Gastrocnemius medialis (tissue), 4 donors: ENCODE data around the gene SPAG6. TPM values are rescaled to one million over a fixed set of nuclear protein-coding genes. Genes with fewer than 3 reads are reported as not detected.

Source experiments
- ATAC-seq, 2 donors: fragments of 150-250 bp; one replicate each; pipeline ENCODE4 v1.9.1; 2016
- DNase-seq, 2 donors: peaks; one replicate each; pipeline ENCODE4 v3.0.0-alpha.2; 2019
- H3K27ac ChIP-seq, 4 donors: fragments of 200-600 bp; sonication (generic); 1 replicate in 1 of 4; 2 replicates in 3 of 4; pipeline ENCODE4 v1.5.1; 2016 to 2018; ENCODE audit warnings: mild to moderate bottlenecking in 2 of 4, moderate library complexity in 1 of 4
- H3K27me3 ChIP-seq, 3 donors: fragments of 200-600 bp; sonication (generic) in 2 of 3; 1 replicate in 1 of 3; 2 replicates in 2 of 3; pipeline versions ENCODE4 v1.5.1 to v1.6.0; 2016 to 2019; ENCODE audit warnings: mild to moderate bottlenecking in 1 of 3, moderate library complexity in 1 of 3
- H3K36me3 ChIP-seq, 2 donors: fragments of 200-600 bp; sonication (generic) in 1 of 2; one replicate each; pipeline ENCODE4 v1.5.1; 2017 to 2018
- H3K4me1 ChIP-seq, 2 donors: fragments of 200-600 bp; sonication (generic) in 1 of 2; one replicate each; pipeline ENCODE4 v1.5.1; 2016 to 2017; ENCODE audit warnings: mild to moderate bottlenecking in 2 of 2
- H3K4me3 ChIP-seq, 4 donors: fragments of 200-600 bp; sonication (generic) in 3 of 4; 1 replicate in 1 of 4; 2 replicates in 3 of 4; pipeline ENCODE4 v1.5.1; 2016 to 2019; ENCODE audit warnings: mild to moderate bottlenecking in 2 of 4
- H3K9me3 ChIP-seq, 3 donors: fragments of 200-600 bp; sonication (generic) in 2 of 3; 1 replicate in 1 of 3; 2 replicates in 2 of 3; pipeline ENCODE4 v1.5.1; 2016 to 2019
- POLR2A ChIP-seq, 2 donors: fragments of 450-650 bp; IDR thresholded peaks; one replicate each; pipeline ENCODE4 v1.6.1; 2017; ENCODE audit warnings: antibody characterized with exemption in 2 of 2, mild to moderate bottlenecking in 2 of 2, moderate library complexity in 2 of 2
- in situ Hi-C, 4 donors: fragments of 200-750 bp; cut with MboI; loops; one replicate each; pipeline versions ENCODE4 v1.15.0 to v1.8.0; 2017; ENCODE audit warnings: low sequenced_read_pairs in 4 of 4
- intact Hi-C: fragments of 100-400 bp; cut with DNase I; formaldehyde crosslinking; loops from one replicate; pipeline ENCODE4 v1.15.1; 2023; ENCODE audit warnings: low total_unique reads
- total RNA-seq, 4 donors: library from RNA; depleted of rRNA; stranded (reverse); fragments of >200 nt; gene quantifications; one replicate each; pipeline versions ENCODE4 v1.1.0 to v1.2.3, GENCODE V29; 2016
- TF ChIP-seq, protein P1 (sequence below), 5 experiments: fragments of 450-650 bp in 3 of 5; fragments of 200-600 bp in 2 of 5; sonication (generic) in 2 of 5; IDR thresholded peaks in 4 of 5; conservative IDR thresholded peaks in 1 of 5; 1 replicate in 4 of 5; 2 replicates in 1 of 5; pipeline ENCODE4 v1.5.1; 2016 to 2019; ENCODE audit warnings: antibody characterized with exemption in 5 of 5, mild to moderate bottlenecking in 3 of 5, moderate library complexity in 3 of 5

The SPAG6 gene
- total RNA-seq, 4 donors from 2014 or later = 0.12 TPM; not detected in 3

GRCh38 chr10:22410846-22411245 lies 65.5 kb downstream of the SPAG6 start:
- Histone ChIP-seq H3K4me3 (no peak overlapping the region), H3K27me3 (no peaks in the 10 kb centered on the region), H3K9me3 (no peaks in the 10 kb centered on the region), H3K4me1 (no peaks in the 10 kb centered on the region), H3K27ac (no peak overlapping the region), H3K36me3 (no peaks in the 10 kb centered on the region)
- intact Hi-C loops = no loop called here
- TF ChIP-seq POLR2A (IDR thresholded peaks at IDR 0.05) = no peak
- TF ChIP-seq, protein P1, sequence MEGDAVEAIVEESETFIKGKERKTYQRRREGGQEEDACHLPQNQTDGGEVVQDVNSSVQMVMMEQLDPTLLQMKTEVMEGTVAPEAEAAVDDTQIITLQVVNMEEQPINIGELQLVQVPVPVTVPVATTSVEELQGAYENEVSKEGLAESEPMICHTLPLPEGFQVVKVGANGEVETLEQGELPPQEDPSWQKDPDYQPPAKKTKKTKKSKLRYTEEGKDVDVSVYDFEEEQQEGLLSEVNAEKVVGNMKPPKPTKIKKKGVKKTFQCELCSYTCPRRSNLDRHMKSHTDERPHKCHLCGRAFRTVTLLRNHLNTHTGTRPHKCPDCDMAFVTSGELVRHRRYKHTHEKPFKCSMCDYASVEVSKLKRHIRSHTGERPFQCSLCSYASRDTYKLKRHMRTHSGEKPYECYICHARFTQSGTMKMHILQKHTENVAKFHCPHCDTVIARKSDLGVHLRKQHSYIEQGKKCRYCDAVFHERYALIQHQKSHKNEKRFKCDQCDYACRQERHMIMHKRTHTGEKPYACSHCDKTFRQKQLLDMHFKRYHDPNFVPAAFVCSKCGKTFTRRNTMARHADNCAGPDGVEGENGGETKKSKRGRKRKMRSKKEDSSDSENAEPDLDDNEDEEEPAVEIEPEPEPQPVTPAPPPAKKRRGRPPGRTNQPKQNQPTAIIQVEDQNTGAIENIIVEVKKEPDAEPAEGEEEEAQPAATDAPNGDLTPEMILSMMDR (IDR thresholded peaks at IDR 0.05 in 4 of 5, conservative IDR thresholded peaks at IDR 0.05 in 1 of 5) = no peak
- DNase-seq (no peak), ATAC-seq (no peak)
- in situ Hi-C loops = no loop called here

DNA sequence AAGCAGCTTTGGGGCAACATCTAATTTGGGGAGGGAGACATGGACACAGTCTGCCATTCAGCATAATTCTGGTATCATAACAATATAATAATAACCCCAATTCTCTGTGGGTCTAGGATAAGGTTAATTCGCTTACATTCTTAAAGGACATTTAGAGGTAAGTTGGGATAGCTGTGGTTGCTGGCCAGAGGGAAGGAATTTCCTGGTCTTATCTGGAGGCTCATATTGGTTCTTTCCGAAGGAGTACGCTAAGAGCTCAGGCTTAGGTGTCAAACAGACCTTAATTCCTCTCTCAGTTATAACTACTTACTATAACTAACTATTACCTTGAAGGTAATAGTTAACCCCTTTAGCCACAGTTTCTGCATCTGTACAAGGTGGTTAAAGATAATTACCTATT lies 68.8 kb downstream of the SPAG6 start:
- H3K4me1 ChIP-seq = no peaks in the 10 kb centered on the region
- no peak overlapping the region for H3K4me3 ChIP-seq
- H3K36me3 ChIP-seq = no peaks in the 10 kb centered on the region
- TF ChIP-seq, protein P1 (IDR thresholded peaks at IDR 0.05 in 4 of 5, conservative IDR thresholded peaks at IDR 0.05 in 1 of 5) = no peak
- TF ChIP-seq POLR2A (IDR thresholded peaks at IDR 0.05) = no peak
- H3K27me3 ChIP-seq = no peaks in the 10 kb centered on the region
- no peak for DNase-seq
- H3K9me3 ChIP-seq = no peaks in the 10 kb centered on the region
- H3K27ac ChIP-seq = no peak overlapping the region
- in situ Hi-C loops (no loop called here), intact Hi-C loops (no loop called here)
- ATAC-seq = no peak

GRCh38 chr10:22415072-22415471 lies 69.8 kb downstream of the SPAG6 start:
- TF ChIP-seq, protein P1 (IDR thresholded peaks at IDR 0.05 in 4 of 5, conservative IDR thresholded peaks at IDR 0.05 in 1 of 5) = no peak
- no peak for TF ChIP-seq POLR2A (IDR thresholded peaks at IDR 0.05)
- ATAC-seq = no peak
- no peaks in the 10 kb centered on the region for H3K27me3 ChIP-seq
- intact Hi-C loops = no loop called here
- no peaks in the 10 kb centered on the region for H3K36me3 ChIP-seq
- no peak overlapping the region for H3K4me3 ChIP-seq
- H3K27ac ChIP-seq = no peak overlapping the region
- DNase-seq = no peak
- no peaks in the 10 kb centered on the region for H3K4me1 ChIP-seq
- H3K9me3 ChIP-seq = no peaks in the 10 kb centered on the region
- in situ Hi-C loops = no loop called here

DNA sequence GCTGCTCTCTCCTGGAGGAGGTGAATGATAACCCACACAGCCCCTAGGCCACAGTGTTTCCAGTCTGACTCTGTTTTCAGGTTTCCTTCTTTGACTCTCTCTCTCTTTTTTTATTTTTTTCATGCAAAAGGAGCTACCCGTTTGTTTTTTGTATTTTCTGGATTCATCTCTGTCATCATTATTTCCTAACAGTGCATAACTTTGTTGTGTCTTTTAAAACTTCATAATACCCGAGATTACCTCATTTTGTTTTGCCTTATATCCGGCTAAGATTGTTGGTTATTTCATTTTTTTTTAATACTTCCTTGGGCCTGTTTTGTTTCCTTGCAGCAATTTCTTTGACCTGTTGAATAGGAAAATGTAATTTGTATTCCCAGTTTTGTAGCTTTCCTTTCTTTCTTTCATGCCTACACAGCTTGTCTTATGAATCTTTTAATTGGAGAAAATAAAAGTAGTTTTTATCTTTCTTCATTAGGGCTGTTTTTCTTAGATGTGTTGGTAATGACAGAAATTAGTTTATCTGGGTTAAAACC lies 72.5 kb downstream of the SPAG6 start:
- ATAC-seq = no peak
- Histone ChIP-seq H3K9me3 (no peaks in the 10 kb centered on the region), H3K27ac (no peak overlapping the region), H3K36me3 (no peaks in the 10 kb centered on the region), H3K4me3 (no peak overlapping the region), H3K27me3 (no peaks in the 10 kb centered on the region), H3K4me1 (no peaks in the 10 kb centered on the region)
- in situ Hi-C loops = no loop called here
- TF ChIP-seq, protein P1 (IDR thresholded peaks at IDR 0.05 in 4 of 5, conservative IDR thresholded peaks at IDR 0.05 in 1 of 5) = no peak
- no peak for TF ChIP-seq POLR2A (IDR thresholded peaks at IDR 0.05)
- intact Hi-C loops = no loop called here
- DNase-seq = no peak
